ENCODE results near the gene TCEANC2.
A peak's percentile ranks its signal among the peaks of the same experiment; 100 is the strongest.

TCEANC2 gene

GRCh38 chr1:54118704-54119103, 65.3 kb downstream of the TCEANC2 start:
- Histone ChIP-seq H3K36me3 (ENCODE audit: control insufficient read depth, insufficient read depth, low read length) (no peaks in the 10 kb centered on the region), H3K27me3 (ENCODE audit: control insufficient read depth, insufficient read depth, low read length) (peaks cover 14% of the 10 kb centered on the region), H3K9me3 (ENCODE audit: control insufficient read depth, insufficient read depth, low read length) (no peaks in the 10 kb centered on the region), H3K4me3 (ENCODE audit: low read depth, low read length) (no peak overlapping the region), H3K4me1 (ENCODE audit: control insufficient read depth, insufficient read depth, low read length) (peaks cover 9% of the 10 kb centered on the region), H3K27ac (ENCODE audit: low read depth, low read length) (no peak overlapping the region), H3K9ac (ENCODE audit: low read depth, low read length) (no peak overlapping the region)

GRCh38 chr1:54120018-54120697, 66.8 kb downstream of the TCEANC2 start:
- H3K27ac ChIP-seq (ENCODE audit: low read depth, low read length), result no peak overlapping the region
- no peaks in the 10 kb centered on the region for H3K36me3 ChIP-seq (ENCODE audit: control insufficient read depth, insufficient read depth, low read length)
- H3K4me3 ChIP-seq (ENCODE audit: low read depth, low read length), result no peak overlapping the region
- H3K4me1 ChIP-seq (ENCODE audit: control insufficient read depth, insufficient read depth, low read length), result peaks cover 21% of the 10 kb centered on the region
- H3K9ac ChIP-seq (ENCODE audit: low read depth, low read length), result no peak overlapping the region
- peaks cover 14% of the 10 kb centered on the region for H3K27me3 ChIP-seq (ENCODE audit: control insufficient read depth, insufficient read depth, low read length)
- no peaks in the 10 kb centered on the region for H3K9me3 ChIP-seq (ENCODE audit: control insufficient read depth, insufficient read depth, low read length)

GRCh38 chr1:54120698-54121481, 67.5 kb downstream of the TCEANC2 start:
- no peak overlapping the region for H3K27ac ChIP-seq (ENCODE audit: low read depth, low read length)
- H3K36me3 ChIP-seq (ENCODE audit: control insufficient read depth, insufficient read depth, low read length), result no peaks in the 10 kb centered on the region
- no peak overlapping the region for H3K9ac ChIP-seq (ENCODE audit: low read depth, low read length)
- H3K4me1 ChIP-seq (ENCODE audit: control insufficient read depth, insufficient read depth, low read length), result peaks cover 21% of the 10 kb centered on the region
- H3K4me3 ChIP-seq (ENCODE audit: low read depth, low read length), result no peak overlapping the region
- no peaks in the 10 kb centered on the region for H3K9me3 ChIP-seq (ENCODE audit: control insufficient read depth, insufficient read depth, low read length)
- H3K27me3 ChIP-seq (ENCODE audit: control insufficient read depth, insufficient read depth, low read length), result peaks cover 14% of the 10 kb centered on the region

GRCh38 chr1:54121482-54122134, 68.2 kb downstream of the TCEANC2 start:
- H3K9me3 ChIP-seq (ENCODE audit: control insufficient read depth, insufficient read depth, low read length), result no peaks in the 10 kb centered on the region
- no peak overlapping the region for H3K27ac ChIP-seq (ENCODE audit: low read depth, low read length)
- H3K27me3 ChIP-seq (ENCODE audit: control insufficient read depth, insufficient read depth, low read length), result peaks cover 14% of the 10 kb centered on the region
- no peak overlapping the region for H3K9ac ChIP-seq (ENCODE audit: low read depth, low read length)
- peak overlapping the region; percentile 43 for H3K4me3 ChIP-seq (ENCODE audit: low read depth, low read length)
- peaks cover 21% of the 10 kb centered on the region for H3K4me1 ChIP-seq (ENCODE audit: control insufficient read depth, insufficient read depth, low read length)
- H3K36me3 ChIP-seq (ENCODE audit: control insufficient read depth, insufficient read depth, low read length), result no peaks in the 10 kb centered on the region

GRCh38 chr1:54122135-54122751, 68.8 kb downstream of the TCEANC2 start:
- H3K27ac ChIP-seq (ENCODE audit: low read depth, low read length), result no peak overlapping the region
- H3K27me3 ChIP-seq (ENCODE audit: control insufficient read depth, insufficient read depth, low read length), result peaks cover 14% of the 10 kb centered on the region
- no peaks in the 10 kb centered on the region for H3K9me3 ChIP-seq (ENCODE audit: control insufficient read depth, insufficient read depth, low read length)
- H3K4me1 ChIP-seq (ENCODE audit: control insufficient read depth, insufficient read depth, low read length), result peaks cover 21% of the 10 kb centered on the region
- peak overlapping the region; percentile 43 for H3K4me3 ChIP-seq (ENCODE audit: low read depth, low read length)
- H3K9ac ChIP-seq (ENCODE audit: low read depth, low read length), result no peak overlapping the region
- H3K36me3 ChIP-seq (ENCODE audit: control insufficient read depth, insufficient read depth, low read length), result no peaks in the 10 kb centered on the region

GRCh38 chr1:54122992-54123391, 69.6 kb downstream of the TCEANC2 start:
- Histone ChIP-seq H3K27me3 (ENCODE audit: control insufficient read depth, insufficient read depth, low read length) (peaks cover 14% of the 10 kb centered on the region), H3K36me3 (ENCODE audit: control insufficient read depth, insufficient read depth, low read length) (no peaks in the 10 kb centered on the region), H3K9ac (ENCODE audit: low read depth, low read length) (no peak overlapping the region), H3K4me3 (ENCODE audit: low read depth, low read length) (no peak overlapping the region), H3K4me1 (ENCODE audit: control insufficient read depth, insufficient read depth, low read length) (peaks cover 21% of the 10 kb centered on the region), H3K9me3 (ENCODE audit: control insufficient read depth, insufficient read depth, low read length) (no peaks in the 10 kb centered on the region), H3K27ac (ENCODE audit: low read depth, low read length) (no peak overlapping the region)

GRCh38 chr1:54124472-54124871, 71.1 kb downstream of the TCEANC2 start:
- Histone ChIP-seq H3K36me3 (ENCODE audit: control insufficient read depth, insufficient read depth, low read length) (no peaks in the 10 kb centered on the region), H3K9ac (ENCODE audit: low read depth, low read length) (no peak overlapping the region), H3K9me3 (ENCODE audit: control insufficient read depth, insufficient read depth, low read length) (no peaks in the 10 kb centered on the region), H3K27me3 (ENCODE audit: control insufficient read depth, insufficient read depth, low read length) (peaks cover 14% of the 10 kb centered on the region), H3K4me1 (ENCODE audit: control insufficient read depth, insufficient read depth, low read length) (peaks cover 21% of the 10 kb centered on the region), H3K4me3 (ENCODE audit: low read depth, low read length) (no peak overlapping the region), H3K27ac (ENCODE audit: low read depth, low read length) (no peak overlapping the region)

GRCh38 chr1:54124906-54125305, 71.5 kb downstream of the TCEANC2 start:
- Histone ChIP-seq H3K4me3 (ENCODE audit: low read depth, low read length) (no peak overlapping the region), H3K27ac (ENCODE audit: low read depth, low read length) (no peak overlapping the region), H3K36me3 (ENCODE audit: control insufficient read depth, insufficient read depth, low read length) (no peaks in the 10 kb centered on the region), H3K27me3 (ENCODE audit: control insufficient read depth, insufficient read depth, low read length) (peaks cover 14% of the 10 kb centered on the region), H3K9ac (ENCODE audit: low read depth, low read length) (no peak overlapping the region), H3K4me1 (ENCODE audit: control insufficient read depth, insufficient read depth, low read length) (peaks cover 21% of the 10 kb centered on the region), H3K9me3 (ENCODE audit: control insufficient read depth, insufficient read depth, low read length) (no peaks in the 10 kb centered on the region)

GRCh38 chr1:54125386-54126070, 72.1 kb downstream of the TCEANC2 start:
- no peak overlapping the region for H3K27ac ChIP-seq (ENCODE audit: low read depth, low read length)

GRCh38 chr1:54126271-54126815, 72.9 kb downstream of the TCEANC2 start:
- Histone ChIP-seq H3K27me3 (ENCODE audit: control insufficient read depth, insufficient read depth, low read length) (peaks cover 14% of the 10 kb centered on the region), H3K36me3 (ENCODE audit: control insufficient read depth, insufficient read depth, low read length) (no peaks in the 10 kb centered on the region), H3K27ac (ENCODE audit: low read depth, low read length) (no peak overlapping the region), H3K4me1 (ENCODE audit: control insufficient read depth, insufficient read depth, low read length) (peaks cover 17% of the 10 kb centered on the region), H3K9ac (ENCODE audit: low read depth, low read length) (no peak overlapping the region), H3K4me3 (ENCODE audit: low read depth, low read length) (no peak overlapping the region), H3K9me3 (ENCODE audit: control insufficient read depth, insufficient read depth, low read length) (no peaks in the 10 kb centered on the region)

More at GRCh38 chr1:54125386-54126070, 72.1 kb downstream of the TCEANC2 start:
- Histone ChIP-seq H3K27me3 (ENCODE audit: control insufficient read depth, insufficient read depth, low read length) (peaks cover 14% of the 10 kb centered on the region), H3K9ac (ENCODE audit: low read depth, low read length) (no peak overlapping the region), H3K4me3 (ENCODE audit: low read depth, low read length) (no peak overlapping the region), H3K4me1 (ENCODE audit: control insufficient read depth, insufficient read depth, low read length) (peaks cover 21% of the 10 kb centered on the region), H3K36me3 (ENCODE audit: control insufficient read depth, insufficient read depth, low read length) (no peaks in the 10 kb centered on the region), H3K9me3 (ENCODE audit: control insufficient read depth, insufficient read depth, low read length) (no peaks in the 10 kb centered on the region)

All from HUES48 (cell line).